SK-N-SH treated with all-trans-retinoic acid at 6 μM for 48 hours (cell line): ENCODE measurements around the gene CFAP44.

Experiments used
- ARNTL ChIP-seq: fragments of 450-650 bp; formaldehyde crosslinking; IDR thresholded peaks from 2 replicates; pipeline ENCODE4 v1.5.0; 2020; ENCODE audit warnings: low read depth, mild to moderate bottlenecking, moderate library complexity, borderline replicate concordance
- BACH2 ChIP-seq: fragments of 250-450 bp; sonication (Bioruptor Pico); IDR thresholded peaks from 2 replicates; pipeline ENCODE4 v1.9.0; 2021; ENCODE audit warnings: mild to moderate bottlenecking, borderline replicate concordance
- CSDC2 ChIP-seq: fragments of 250-450 bp; sonication (Bioruptor Pico); IDR thresholded peaks from 2 replicates; pipeline ENCODE4 v1.5.0; 2020; ENCODE audit warnings: mild to moderate bottlenecking, moderate library complexity
- GLIS3 ChIP-seq: fragments of 250-450 bp; sonication (Bioruptor Pico); IDR thresholded peaks from 2 replicates; pipeline ENCODE4 v1.5.0; 2020; ENCODE audit warnings: mild to moderate bottlenecking, moderate library complexity
- ISL1 ChIP-seq: fragments of 250-450 bp; sonication (Bioruptor Pico); IDR thresholded peaks from 2 replicates; pipeline ENCODE4 v2.1.2; 2022; ENCODE audit warnings: mild to moderate bottlenecking, moderate library complexity
- PATZ1 ChIP-seq: fragments of 250-450 bp; sonication (Bioruptor Pico); IDR thresholded peaks from 2 replicates; pipeline ENCODE4 v1.8.0; 2020; ENCODE audit warnings: mild to moderate bottlenecking, moderate library complexity, borderline replicate concordance
- RARB ChIP-seq: fragments of 250-450 bp; sonication (Bioruptor Pico); IDR thresholded peaks from 2 replicates; pipeline ENCODE4 v1.8.0; 2021; ENCODE audit warnings: mild to moderate bottlenecking, moderate library complexity
- SNAI2 ChIP-seq: fragments of 250-450 bp; sonication (Bioruptor Pico); IDR thresholded peaks from 2 replicates; pipeline ENCODE4 v1.5.0; 2020; ENCODE audit warnings: mild to moderate bottlenecking, moderate library complexity
- ZC3H10 ChIP-seq: fragments of 250-450 bp; sonication (Bioruptor Pico); IDR thresholded peaks from 2 replicates; pipeline ENCODE4 v1.5.1; 2021; ENCODE audit warnings: mild to moderate bottlenecking, moderate library complexity
- ZFP3 ChIP-seq: fragments of 250-450 bp; sonication (Bioruptor Pico); IDR thresholded peaks from 2 replicates; pipeline ENCODE4 v1.5.0; 2020; ENCODE audit warnings: mild to moderate bottlenecking, moderate library complexity
- ZFP30 ChIP-seq: fragments of 450-650 bp; formaldehyde crosslinking; IDR thresholded peaks from 2 replicates; pipeline ENCODE4 v1.5.0; 2022; ENCODE audit warnings: mild to moderate bottlenecking, moderate library complexity
- ZNF70 ChIP-seq: fragments of 450-650 bp; formaldehyde crosslinking; IDR thresholded peaks from 2 replicates; pipeline ENCODE4 v1.5.0; 2020; ENCODE audit warnings: mild to moderate bottlenecking, moderate library complexity
- ZNF8 ChIP-seq: fragments of 450-650 bp; formaldehyde crosslinking; IDR thresholded peaks from 2 replicates; pipeline ENCODE4 v1.5.0; 2020; ENCODE audit warnings: mild to moderate bottlenecking, moderate library complexity

GRCh38 chr3:113441051-113441770 is at the start of gene CFAP44:
- TF ChIP-seq BACH2 (CRISPR knock-in tag) (no peak), PATZ1 (CRISPR knock-in tag) (no peak), RARB (CRISPR knock-in tag) (no peak), GLIS3 (CRISPR knock-in tag) (no peak), CSDC2 (no peak), ZNF70 (CRISPR knock-in tag) (no peak), ISL1 (CRISPR knock-in tag) (no peak), ZFP3 (no peak), ZFP30 (no peak), ZC3H10 (CRISPR knock-in tag) (no peak), ARNTL (CRISPR knock-in tag) (no peak), SNAI2 (no peak), ZNF8 (CRISPR knock-in tag) (no peak)
